ENCODE data around the gene CXCL10.
"Not testable (repeated sequence)": the region's sequence is repeated elsewhere in the genome, so short reads cannot be mapped to it uniquely, and the experiment has no call there.

The CXCL10 gene

DNA sequence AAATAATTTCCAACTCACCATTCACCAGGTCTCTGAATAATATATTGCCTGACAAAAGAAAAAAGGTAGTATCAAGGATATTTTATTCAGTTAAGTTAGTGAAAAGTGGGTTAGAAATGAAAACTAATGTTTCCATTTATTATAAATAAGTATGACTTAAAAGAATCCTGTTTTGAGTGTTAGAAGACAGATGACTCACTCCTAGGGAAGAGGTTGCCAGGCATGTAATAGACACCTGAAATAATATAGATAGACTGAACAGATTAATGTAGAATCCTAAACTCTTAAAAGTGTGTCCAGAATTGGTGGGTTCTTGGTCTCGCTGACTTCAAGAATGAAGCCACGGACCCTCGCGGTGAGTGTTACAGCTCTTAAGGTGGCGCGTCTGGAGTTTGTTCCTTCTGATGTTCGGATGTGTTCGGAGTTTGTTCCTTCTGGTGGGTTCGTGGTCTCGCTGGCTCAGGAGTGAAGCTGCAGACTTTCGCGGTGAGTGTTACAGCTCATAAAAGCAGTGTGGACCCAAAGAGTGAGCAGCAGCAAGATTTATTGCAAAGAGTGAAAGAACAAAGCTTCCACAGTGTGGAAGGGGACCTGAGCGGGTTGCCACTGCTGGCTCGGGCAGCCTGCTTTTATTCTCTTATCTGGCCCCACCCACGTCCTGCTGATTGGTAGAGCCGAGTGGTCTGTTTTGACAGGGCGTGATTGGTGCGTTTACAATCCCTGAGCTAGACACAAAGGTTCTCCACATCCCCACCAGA, 19.1 kb upstream of the CXCL10 start:
- DNase-seq (ENCODE audit: low read depth in 1 of 2, low spot score in 1 of 2); in situ Hi-C loops (cut with HindIII; ENCODE audit: low pct_unique_long_range_greater_than_20kb, low sequenced_read_pairs): not testable (repeated sequence)

DNA sequence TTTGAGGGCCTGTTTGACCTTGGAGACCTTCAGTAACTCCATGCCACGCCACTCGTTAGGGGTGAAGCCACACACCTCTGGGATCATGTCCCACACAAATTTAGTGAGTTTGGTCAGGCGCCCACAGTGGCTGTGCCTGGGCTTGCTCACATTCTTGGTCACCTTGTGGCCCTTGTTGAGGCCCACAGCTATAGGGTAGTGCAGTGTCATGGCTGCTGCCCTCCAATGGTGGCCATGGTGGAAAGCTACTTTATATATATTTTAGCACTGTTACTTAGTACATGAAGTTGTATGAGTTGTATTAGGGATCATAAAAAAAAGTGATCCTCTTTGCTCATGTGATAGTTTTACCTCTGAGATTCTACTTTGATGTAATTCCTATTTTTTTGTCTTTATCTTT, 13.6 kb upstream of the CXCL10 start:
- TF ChIP-seq JUND (IDR thresholded peaks at IDR 0.05; ENCODE audit: low read depth) = no peak
- no peak for DNase-seq (ENCODE audit: low read depth in 1 of 2, low spot score in 1 of 2)
- in situ Hi-C loops (cut with HindIII; ENCODE audit: low pct_unique_long_range_greater_than_20kb, low sequenced_read_pairs) = no loop called here

DNA sequence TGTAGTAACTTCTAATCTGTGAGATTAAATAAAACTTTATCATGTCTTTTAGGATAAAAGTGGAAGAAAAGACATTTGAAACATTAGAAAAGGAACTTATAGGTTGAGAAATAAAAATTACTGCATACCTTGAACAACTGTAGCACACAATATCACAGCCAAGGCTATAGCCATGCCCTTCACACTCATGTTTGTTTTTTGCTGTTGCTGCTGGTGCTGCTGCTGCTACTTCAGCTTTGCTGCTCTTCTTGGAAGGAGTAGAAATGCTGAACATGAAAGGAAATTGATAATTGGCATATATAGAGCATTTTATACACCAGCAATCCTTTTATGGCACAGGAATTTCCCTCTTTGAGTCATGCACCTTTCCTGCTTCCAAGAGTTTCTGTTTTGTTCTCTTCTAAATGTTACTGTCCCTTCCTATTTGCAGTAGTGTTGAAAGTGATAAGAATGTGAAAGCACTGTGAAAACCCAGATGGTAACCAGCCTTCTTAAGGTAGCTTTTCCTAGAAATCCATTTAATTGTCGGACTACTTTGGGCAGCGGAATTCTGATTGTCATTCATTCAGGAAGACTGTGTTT, 12.6 kb upstream of the CXCL10 start, which contains the start of gene CXCL11:
TSS of gene CXCL11 (minus strand) at position 272 of the 582 bp plus-strand sequence. CDS start at position 189, 83 bp downstream.
- in situ Hi-C loops (cut with HindIII; ENCODE audit: low pct_unique_long_range_greater_than_20kb, low sequenced_read_pairs) = no loop called here
- DNase-seq (ENCODE audit: low read depth in 1 of 2, low spot score in 1 of 2) = no peak
- no peak for TF ChIP-seq JUND (IDR thresholded peaks at IDR 0.05; ENCODE audit: low read depth)

DNA sequence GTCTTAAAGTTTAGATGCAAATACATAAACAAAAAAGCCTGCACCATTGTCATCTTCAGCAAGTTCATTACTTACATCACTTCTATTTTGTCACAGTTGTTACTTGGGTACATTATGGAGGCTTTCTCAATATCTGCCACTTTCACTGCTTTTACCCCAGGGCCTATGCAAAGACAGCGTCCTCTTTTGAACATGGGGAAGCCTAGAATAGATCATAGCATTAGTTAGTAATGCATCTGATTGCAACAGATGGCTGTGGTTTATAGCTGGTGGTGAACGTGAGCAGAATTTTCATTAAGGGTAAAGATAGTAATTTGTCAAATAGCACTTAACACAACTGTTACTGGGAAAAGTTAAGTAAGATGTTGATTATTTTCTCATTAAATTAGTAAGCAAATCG, 11.8 kb upstream of the CXCL10 start:
- no peak for DNase-seq (ENCODE audit: low read depth in 1 of 2, low spot score in 1 of 2)
- in situ Hi-C loops (cut with HindIII; ENCODE audit: low pct_unique_long_range_greater_than_20kb, low sequenced_read_pairs) = no loop called here
- TF ChIP-seq JUND (IDR thresholded peaks at IDR 0.05; ENCODE audit: low read depth) = no peak

DNA sequence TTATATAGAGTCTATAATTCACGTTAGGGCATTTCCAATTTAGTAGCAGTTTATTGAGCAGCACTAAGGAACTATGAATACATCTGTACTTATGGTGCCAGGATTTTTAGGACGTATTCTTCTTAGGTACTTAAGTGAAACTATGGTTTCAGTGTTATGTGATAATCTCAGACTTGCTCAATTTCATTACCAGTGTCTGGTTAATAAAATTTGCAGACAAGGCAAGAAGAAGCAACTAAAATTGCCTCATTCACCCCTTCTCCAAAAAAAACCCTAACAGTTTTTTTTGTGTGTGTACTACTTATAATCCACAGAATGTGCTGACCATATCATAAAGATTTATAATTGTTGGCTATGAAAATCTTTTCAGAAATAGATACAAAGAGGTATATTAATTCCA, 6.0 kb upstream of the CXCL10 start:
- in situ Hi-C loops (cut with HindIII; ENCODE audit: low pct_unique_long_range_greater_than_20kb, low sequenced_read_pairs) = no loop called here
- no peak for TF ChIP-seq JUND (IDR thresholded peaks at IDR 0.05; ENCODE audit: low read depth)
- DNase-seq (ENCODE audit: low read depth in 1 of 2, low spot score in 1 of 2) = no peak

DNA sequence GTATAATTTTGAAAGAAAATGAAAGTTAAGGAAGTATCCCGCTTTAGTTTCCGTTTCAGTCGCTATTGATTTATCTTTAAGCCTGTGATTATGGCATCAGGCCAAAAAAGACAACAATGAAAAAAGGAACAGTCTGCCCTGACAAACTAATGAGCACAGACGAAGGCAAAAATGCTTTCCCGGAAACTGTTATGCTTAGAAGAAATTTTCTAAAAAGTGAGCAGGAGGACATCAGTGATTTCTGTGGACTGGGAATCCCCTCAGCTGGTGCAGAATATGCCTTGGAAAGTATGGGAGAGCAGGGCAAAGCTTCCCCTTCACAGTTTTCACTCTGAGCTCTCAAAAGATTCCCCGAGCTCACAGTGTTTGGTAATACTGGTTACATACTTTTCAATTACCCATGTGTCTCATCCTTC, 5.1 kb upstream of the CXCL10 start:
- no peak for TF ChIP-seq JUND (IDR thresholded peaks at IDR 0.05; ENCODE audit: low read depth)
- in situ Hi-C loops (cut with HindIII; ENCODE audit: low pct_unique_long_range_greater_than_20kb, low sequenced_read_pairs) = no loop called here
- DNase-seq (ENCODE audit: low read depth in 1 of 2, low spot score in 1 of 2) = no peak

DNA sequence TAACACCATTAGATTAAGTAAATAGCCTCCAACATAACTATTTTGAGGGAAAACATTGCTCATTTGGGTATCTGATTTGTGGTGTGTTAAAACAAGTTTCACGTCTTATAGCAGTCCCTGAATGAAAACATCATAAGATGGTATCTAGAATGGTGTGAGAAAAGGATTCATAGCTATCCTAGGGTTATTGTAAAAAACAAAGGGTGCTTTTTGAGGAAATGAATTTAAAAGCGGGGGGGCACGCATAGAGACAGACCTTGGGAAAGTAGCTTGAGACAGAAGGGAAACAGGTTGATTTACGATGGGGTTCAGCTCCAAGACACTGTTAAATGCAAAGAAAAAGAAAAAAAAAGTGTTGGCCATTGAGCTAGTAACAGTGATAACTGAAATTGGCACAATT, 768 bp upstream of the CXCL10 start:
- no peak for DNase-seq (ENCODE audit: low read depth in 1 of 2, low spot score in 1 of 2)
- in situ Hi-C loops (cut with HindIII; ENCODE audit: low pct_unique_long_range_greater_than_20kb, low sequenced_read_pairs) = no loop called here
- TF ChIP-seq JUND (IDR thresholded peaks at IDR 0.05; ENCODE audit: low read depth) = no peak

- in situ Hi-C loops (cut with HindIII; ENCODE audit: low pct_unique_long_range_greater_than_20kb, low sequenced_read_pairs) = no loop called here
- no peak for TF ChIP-seq JUND (IDR thresholded peaks at IDR 0.05; ENCODE audit: low read depth)
- DNase-seq (ENCODE audit: low read depth in 1 of 2, low spot score in 1 of 2) = no peak
These were observed 620 bp downstream of the CXCL10 start for GRCh38 chr4:76022677-76023076.

DNA sequence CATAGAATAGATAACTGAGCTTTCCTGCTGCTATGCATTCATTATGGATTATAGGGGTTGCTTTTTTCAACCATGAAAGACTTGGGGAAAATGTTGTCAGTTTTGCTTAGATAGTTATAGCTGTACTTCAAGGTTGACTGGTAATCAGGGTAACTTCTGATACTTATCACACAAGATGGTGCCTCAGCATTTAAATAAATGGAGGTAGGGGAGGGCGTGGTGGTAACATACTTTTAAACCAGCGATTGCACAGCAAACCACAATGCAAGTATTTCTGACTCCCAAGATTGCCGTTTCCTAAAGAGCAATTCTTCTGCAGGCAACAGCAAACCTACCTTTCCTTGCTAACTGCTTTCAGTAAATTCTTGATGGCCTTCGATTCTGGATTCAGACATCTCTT, 1.3 kb downstream of the CXCL10 start:
- no peak for DNase-seq (ENCODE audit: low read depth in 1 of 2, low spot score in 1 of 2)
- TF ChIP-seq JUND (IDR thresholded peaks at IDR 0.05; ENCODE audit: low read depth) = no peak
- in situ Hi-C loops (cut with HindIII; ENCODE audit: low pct_unique_long_range_greater_than_20kb, low sequenced_read_pairs) = no loop called here

DNA sequence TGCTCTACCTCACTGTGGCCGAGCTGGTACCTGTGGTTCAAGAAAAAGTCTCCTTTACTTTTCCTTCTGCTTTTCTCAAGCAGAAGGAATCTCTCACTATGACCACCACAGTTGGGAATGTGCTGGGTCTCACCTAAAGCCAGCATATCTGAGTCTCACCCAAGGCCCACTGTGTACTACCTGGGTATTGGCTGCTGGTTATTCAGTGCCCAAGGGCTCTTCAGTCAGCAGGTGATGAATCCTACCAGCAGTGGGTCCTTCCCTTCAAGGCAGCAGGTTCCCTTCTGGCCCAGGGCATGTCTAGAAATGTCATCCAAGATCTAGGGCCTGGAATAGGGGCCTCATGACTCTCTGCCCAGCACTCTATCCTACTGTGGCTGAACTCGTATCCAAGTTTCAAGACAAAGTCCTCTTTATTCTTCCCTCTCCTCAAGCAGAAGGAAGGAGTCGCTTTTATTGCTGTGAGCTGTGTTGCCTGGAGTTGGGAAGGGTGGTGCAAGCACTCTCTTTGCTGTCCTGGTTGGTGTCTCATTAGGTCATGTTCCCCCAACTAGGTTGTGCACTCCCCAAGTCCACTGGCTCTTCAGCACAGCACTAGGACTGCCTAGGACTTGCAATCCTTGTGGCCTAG, 6.1 kb downstream of the CXCL10 start:
- in situ Hi-C loops (cut with HindIII; ENCODE audit: low pct_unique_long_range_greater_than_20kb, low sequenced_read_pairs) = no loop called here
- no peak for DNase-seq (ENCODE audit: low read depth in 1 of 2, low spot score in 1 of 2)
- TF ChIP-seq JUND (IDR thresholded peaks at IDR 0.05; ENCODE audit: low read depth) = no peak

DNA sequence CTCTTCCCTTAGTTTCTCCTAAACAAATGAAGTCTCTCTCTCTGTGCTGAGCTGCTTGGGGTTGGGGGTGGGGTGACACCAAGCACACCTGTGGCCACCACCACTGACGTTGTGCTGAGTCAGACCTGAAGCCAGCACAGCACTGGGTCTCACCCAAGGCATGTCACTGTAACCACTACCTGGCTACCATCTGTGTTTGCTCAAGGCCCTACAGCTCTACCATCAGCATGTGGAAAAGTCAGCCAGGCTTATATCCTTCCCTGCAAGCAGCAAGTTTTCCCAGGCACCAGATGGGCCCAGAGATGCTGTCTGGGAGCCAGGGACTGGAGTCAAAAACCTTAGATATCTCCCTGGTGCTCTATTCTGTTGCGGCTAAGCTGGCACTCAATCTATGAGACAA, 6.9 kb downstream of the CXCL10 start:
- in situ Hi-C loops (cut with HindIII; ENCODE audit: low pct_unique_long_range_greater_than_20kb, low sequenced_read_pairs) = no loop called here
- DNase-seq (ENCODE audit: low read depth in 1 of 2, low spot score in 1 of 2) = peak in 1 of 2 experiments; percentile 16
- TF ChIP-seq JUND (IDR thresholded peaks at IDR 0.05; ENCODE audit: low read depth) = no peak

DNA sequence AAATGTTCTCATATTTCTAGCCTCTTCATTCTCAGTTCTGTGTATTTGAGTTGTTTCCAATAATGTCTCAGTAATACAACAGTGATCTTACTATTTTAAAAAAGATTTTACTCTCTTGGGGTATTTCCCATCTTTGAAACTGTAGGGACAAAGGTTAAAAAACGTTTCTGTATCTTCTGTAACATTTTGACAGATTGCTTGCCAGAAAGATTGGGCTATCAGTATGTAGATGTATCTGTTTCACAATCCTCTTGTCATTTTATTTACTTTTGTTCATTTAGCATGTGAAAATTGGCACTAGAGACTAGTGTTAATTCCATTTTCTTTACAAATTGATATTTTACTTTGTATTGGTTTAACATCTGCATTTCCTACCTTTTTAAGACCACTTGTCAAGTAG, 9.8 kb downstream of the CXCL10 start:
- DNase-seq (ENCODE audit: low read depth in 1 of 2, low spot score in 1 of 2) = no peak
- in situ Hi-C loops (cut with HindIII; ENCODE audit: low pct_unique_long_range_greater_than_20kb, low sequenced_read_pairs) = no loop called here
- TF ChIP-seq JUND (IDR thresholded peaks at IDR 0.05; ENCODE audit: low read depth) = no peak

- in situ Hi-C loops (cut with HindIII; ENCODE audit: low pct_unique_long_range_greater_than_20kb, low sequenced_read_pairs) = no loop called here
- DNase-seq (ENCODE audit: low read depth in 1 of 2, low spot score in 1 of 2) = no peak
- TF ChIP-seq JUND (IDR thresholded peaks at IDR 0.05; ENCODE audit: low read depth) = no peak
These were observed 10.9 kb downstream of the CXCL10 start for GRCh38 chr4:76012388-76012801.

All from T47D (cell line).